ENCODE measurements around the gene ST7L.
"Not testable (repeated sequence)": the region's sequence is repeated elsewhere in the genome, so short reads cannot be mapped to it uniquely, and the experiment has no call there.

ST7L gene

DNA sequence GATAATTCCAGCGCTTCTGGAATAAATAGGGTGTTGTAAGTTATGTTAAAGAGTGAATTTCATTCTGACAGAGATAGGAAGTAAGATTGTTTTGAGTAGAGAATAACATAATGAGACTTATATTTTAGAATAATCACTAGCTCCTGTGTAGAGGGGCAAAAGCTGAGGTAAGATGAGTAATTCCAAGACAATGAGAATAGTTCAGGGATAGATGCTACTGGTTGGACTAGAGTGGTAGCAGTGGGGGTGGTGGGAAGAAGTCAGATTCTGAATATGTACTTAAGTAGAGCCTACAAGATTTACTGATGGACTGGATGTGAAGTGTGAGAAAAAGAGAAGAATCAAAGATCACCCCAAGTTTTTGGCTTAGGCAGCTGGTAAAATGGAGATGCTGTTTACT lies 32.3 kb upstream of the ST7L start:
- Histone ChIP-seq H3K9me3 (replicated peaks; ENCODE audit: insufficient read depth, low read length) (no peaks in the 10 kb centered on the region), H3K27ac (ENCODE audit: low read length) (no peak overlapping the region), H3K79me2 (ENCODE audit: low read length) (peaks cover 45% of the 10 kb centered on the region), H3K4me1 (ENCODE audit: low read length) (no peaks in the 10 kb centered on the region), H3F3A (ENCODE audit: insufficient read depth, low read length) (no peaks in the 10 kb centered on the region), H3K9ac (ENCODE audit: low read length) (no peak overlapping the region), H2AFZ (ENCODE audit: low read length) (no peak overlapping the region), H3K4me3 (ENCODE audit: low read length) (no peak overlapping the region), H3K9me2 (replicated peaks; ENCODE audit: insufficient read depth, low read length) (no peaks in the 10 kb centered on the region), H4K20me1 (ENCODE audit: insufficient read depth, low read length) (no peaks in the 10 kb centered on the region), H3K27me3 (replicated peaks; ENCODE audit: insufficient read depth, low read length) (no peaks in the 10 kb centered on the region), H3K4me2 (ENCODE audit: low read depth, low read length) (no peak overlapping the region), H3K36me3 (replicated peaks; ENCODE audit: insufficient read depth, low read length) (no peaks in the 10 kb centered on the region)
- no peak for DNase-seq
- TF ChIP-seq EZH2 (optimal IDR thresholded peaks at IDR 0.05; ENCODE audit: low read depth, low read length) (no peak), EZH2phosphoT487 (IDR thresholded peaks at IDR 0.05; ENCODE audit: low read length) (no peak)

DNA sequence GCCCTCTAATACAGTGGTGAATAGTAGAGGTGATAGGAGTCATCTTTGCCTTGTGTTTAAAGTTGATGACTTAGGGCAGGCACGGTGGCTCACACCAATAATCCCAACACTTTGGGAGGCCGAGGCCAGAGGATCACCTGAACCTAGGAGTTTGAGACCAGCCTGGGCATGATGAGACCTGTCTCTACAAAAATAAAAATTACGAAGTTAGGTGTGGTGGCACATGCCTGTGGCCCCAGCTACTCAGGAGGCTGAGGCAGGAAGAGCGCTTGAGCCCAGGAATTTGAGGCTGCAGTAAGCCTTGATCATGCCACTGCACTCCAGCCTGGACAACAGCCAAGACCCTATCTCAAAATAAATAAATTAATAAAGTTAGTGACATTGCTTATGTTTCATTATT lies 27.3 kb upstream of the ST7L start:
- H3K9me2 ChIP-seq (replicated peaks; ENCODE audit: insufficient read depth, low read length) = no peaks in the 10 kb centered on the region
- H3K9ac ChIP-seq (ENCODE audit: low read length) = no peak overlapping the region
- DNase-seq = no peak
- TF ChIP-seq EZH2 (optimal IDR thresholded peaks at IDR 0.05; ENCODE audit: low read depth, low read length) (no peak), CTCF (IDR thresholded peaks at IDR 0.05; ENCODE audit: low read length) (no peak), EZH2phosphoT487 (IDR thresholded peaks at IDR 0.05; ENCODE audit: low read length) (no peak)
- no peaks in the 10 kb centered on the region for H3K36me3 ChIP-seq (replicated peaks; ENCODE audit: insufficient read depth, low read length)
- no peak overlapping the region for H2AFZ ChIP-seq (ENCODE audit: low read length)
- H3K4me3 ChIP-seq (ENCODE audit: low read length) = no peak overlapping the region
- H3K4me1 ChIP-seq (ENCODE audit: low read length) = no peaks in the 10 kb centered on the region
- no peaks in the 10 kb centered on the region for H3K27me3 ChIP-seq (replicated peaks; ENCODE audit: insufficient read depth, low read length)
- peaks cover 93% of the 10 kb centered on the region for H3K79me2 ChIP-seq (ENCODE audit: low read length)
- H3K9me3 ChIP-seq (replicated peaks; ENCODE audit: insufficient read depth, low read length) = no peaks in the 10 kb centered on the region
- no peak overlapping the region for H3K27ac ChIP-seq (ENCODE audit: low read length)
- H3F3A ChIP-seq (ENCODE audit: insufficient read depth, low read length) = no peaks in the 10 kb centered on the region
- no peak overlapping the region for H3K4me2 ChIP-seq (ENCODE audit: low read depth, low read length)
- H4K20me1 ChIP-seq (ENCODE audit: insufficient read depth, low read length) = peaks cover 9% of the 10 kb centered on the region; the same call in 1 of the 2 replicates

DNA sequence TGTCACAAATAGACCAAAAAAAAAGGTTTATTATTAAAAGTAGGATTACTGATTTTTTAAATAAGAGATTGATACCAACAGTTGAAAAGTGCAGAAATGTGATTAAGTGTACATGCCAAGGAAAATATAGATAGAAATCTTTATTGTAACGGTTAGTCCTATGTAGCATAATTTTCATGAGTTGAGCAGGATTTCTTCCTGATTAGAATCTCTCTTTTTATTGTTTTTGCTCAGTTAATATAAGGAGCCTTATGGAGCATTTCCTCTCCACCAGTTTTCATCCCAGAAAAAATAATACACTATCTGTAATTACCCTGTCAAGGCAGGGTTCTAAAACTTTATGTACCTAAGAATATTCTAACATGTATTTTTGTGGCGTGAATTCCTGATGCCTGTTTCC lies 24.1 kb upstream of the ST7L start:
- no peak overlapping the region for H3K4me3 ChIP-seq (ENCODE audit: low read length)
- TF ChIP-seq EZH2 (optimal IDR thresholded peaks at IDR 0.05; ENCODE audit: low read depth, low read length) (no peak), EZH2phosphoT487 (IDR thresholded peaks at IDR 0.05; ENCODE audit: low read length) (no peak), CTCF (IDR thresholded peaks at IDR 0.05; ENCODE audit: low read length) (no peak)
- H3K27ac ChIP-seq (ENCODE audit: low read length) = no peak overlapping the region
- peaks cover 82% of the 10 kb centered on the region for H3K79me2 ChIP-seq (ENCODE audit: low read length)
- no peaks in the 10 kb centered on the region for H3K9me2 ChIP-seq (replicated peaks; ENCODE audit: insufficient read depth, low read length)
- H3K9ac ChIP-seq (ENCODE audit: low read length) = no peak overlapping the region
- no peak overlapping the region for H3K4me2 ChIP-seq (ENCODE audit: low read depth, low read length)
- no peaks in the 10 kb centered on the region for H3F3A ChIP-seq (ENCODE audit: insufficient read depth, low read length)
- no peaks in the 10 kb centered on the region for H3K4me1 ChIP-seq (ENCODE audit: low read length)
- no peak for DNase-seq
- no peak overlapping the region for H2AFZ ChIP-seq (ENCODE audit: low read length)
- no peaks in the 10 kb centered on the region for H3K36me3 ChIP-seq (replicated peaks; ENCODE audit: insufficient read depth, low read length)
- H3K27me3 ChIP-seq (replicated peaks; ENCODE audit: insufficient read depth, low read length) = no peaks in the 10 kb centered on the region
- H4K20me1 ChIP-seq (ENCODE audit: insufficient read depth, low read length) = peaks cover 9% of the 10 kb centered on the region; the same call in 1 of the 2 replicates
- no peaks in the 10 kb centered on the region for H3K9me3 ChIP-seq (replicated peaks; ENCODE audit: insufficient read depth, low read length)

- not testable (repeated sequence) for H3F3A ChIP-seq (ENCODE audit: insufficient read depth, low read length); H3K9me3 ChIP-seq (replicated peaks; ENCODE audit: insufficient read depth, low read length); H3K4me3 ChIP-seq (ENCODE audit: low read length); H3K36me3 ChIP-seq (replicated peaks; ENCODE audit: insufficient read depth, low read length); H3K27me3 ChIP-seq (replicated peaks; ENCODE audit: insufficient read depth, low read length); H3K4me1 ChIP-seq (ENCODE audit: low read length); H3K4me2 ChIP-seq (ENCODE audit: low read depth, low read length); H3K9me2 ChIP-seq (replicated peaks; ENCODE audit: insufficient read depth, low read length); DNase-seq; H3K27ac ChIP-seq (ENCODE audit: low read length); H3K9ac ChIP-seq (ENCODE audit: low read length); H2AFZ ChIP-seq (ENCODE audit: low read length)
- H4K20me1 ChIP-seq (ENCODE audit: insufficient read depth, low read length) = peaks cover 26% of the 10 kb centered on the region
- H3K79me2 ChIP-seq (ENCODE audit: low read length) = peaks cover 81% of the 10 kb centered on the region
Observed at GRCh38 chr1:112640437-112640836, 21.5 kb upstream of the ST7L start.
